Progenitor cell of endocrine pancreas (in vitro differentiated cells): ENCODE data around the gene DDX4. TPM values are rescaled to one million over a fixed set of nuclear protein-coding genes. Genes with fewer than 3 reads are reported as not detected.

Experiments used
- DNase-seq: peaks from one replicate; pipeline ENCODE4 v3.0.0; 2021; ENCODE audit warnings: low spot score; ENCODE audit not compliant: unreplicated experiment
- H3K27ac Mint-ChIP-seq: 2 replicates; pipeline ENCODE4 v1.8.0; 2021; ENCODE audit warnings: mild to moderate bottlenecking, moderate library complexity, mixed read lengths
- H3K27me3 Mint-ChIP-seq: 2 replicates; pipeline ENCODE4 v1.8.0; 2021; ENCODE audit warnings: mixed read lengths
- H3K36me3 Mint-ChIP-seq: 2 replicates; pipeline ENCODE4 v1.8.0; 2022; ENCODE audit warnings: mixed read lengths; ENCODE audit not compliant: insufficient read depth
- H3K4me1 Mint-ChIP-seq: 2 replicates; pipeline ENCODE4 v1.8.0; 2021; ENCODE audit warnings: low read depth, mixed read lengths
- H3K4me3 Mint-ChIP-seq: 2 replicates; pipeline ENCODE4 v1.8.0; 2021; ENCODE audit warnings: low read depth, mild to moderate bottlenecking, moderate library complexity, mixed read lengths
- H3K9me3 Mint-ChIP-seq: 2 replicates; pipeline ENCODE4 v1.8.0; 2021; ENCODE audit warnings: low read depth, mixed read lengths
- CTCF ChIP-seq: fragments of 200-600 bp; sonication (generic); IDR thresholded peaks from one replicate; pipeline ENCODE4 v1.5.0; 2021; ENCODE audit warnings: antibody characterized with exemption, mild to moderate bottlenecking; ENCODE audit not compliant: unreplicated experiment
- total RNA-seq: library from RNA; stranded (reverse); gene quantifications from 2 replicates; pipeline ENCODE4 v1.2.1, GENCODE V29; 2021

The DDX4 gene
- total RNA-seq, 1 donor from 2014 or later = not detected

GRCh38 chr5:55829956-55830355, 92.1 kb downstream of the DDX4 start:
- H3K9me3 Mint-ChIP-seq = peaks cover 6% of the 10 kb centered on the region
- TF ChIP-seq CTCF = no peak

GRCh38 chr5:55832446-55832845, 94.6 kb downstream of the DDX4 start:
- H3K9me3 Mint-ChIP-seq = peaks cover 6% of the 10 kb centered on the region
- H3K27ac Mint-ChIP-seq = no peak overlapping the region
- DNase-seq = no peak
- H3K36me3 Mint-ChIP-seq = no peaks in the 10 kb centered on the region
- no peak overlapping the region for H3K4me3 Mint-ChIP-seq
- H3K27me3 Mint-ChIP-seq = no peaks in the 10 kb centered on the region
- no peaks in the 10 kb centered on the region for H3K4me1 Mint-ChIP-seq
- no peak for TF ChIP-seq CTCF

More at GRCh38 chr5:55829956-55830355, 92.1 kb downstream of the DDX4 start:
- H3K36me3 Mint-ChIP-seq = no peaks in the 10 kb centered on the region
- no peaks in the 10 kb centered on the region for H3K4me1 Mint-ChIP-seq
- H3K27me3 Mint-ChIP-seq = no peaks in the 10 kb centered on the region
- no peak for DNase-seq
- no peak overlapping the region for H3K4me3 Mint-ChIP-seq
- no peak overlapping the region for H3K27ac Mint-ChIP-seq

GRCh38 chr5:55836191-55836590, 98.3 kb downstream of the DDX4 start:
- no peaks in the 10 kb centered on the region for H3K36me3 Mint-ChIP-seq
- no peak for TF ChIP-seq CTCF
- peaks cover 11% of the 10 kb centered on the region for H3K27me3 Mint-ChIP-seq
- H3K27ac Mint-ChIP-seq = no peak overlapping the region
- H3K4me1 Mint-ChIP-seq = no peaks in the 10 kb centered on the region
- DNase-seq = no peak
- peaks cover 6% of the 10 kb centered on the region for H3K9me3 Mint-ChIP-seq
- H3K4me3 Mint-ChIP-seq = no peak overlapping the region

GRCh38 chr5:55841976-55842375, 104.1 kb downstream of the DDX4 start:
- Mint-ChIP-seq H3K27ac (no peak overlapping the region), H3K4me1 (no peaks in the 10 kb centered on the region)
- no peak for TF ChIP-seq CTCF

GRCh38 chr5:55847837-55848236, 110.0 kb downstream of the DDX4 start:
- Mint-ChIP-seq H3K27me3 (no peaks in the 10 kb centered on the region), H3K4me1 (peaks cover 5% of the 10 kb centered on the region), H3K4me3 (no peak overlapping the region), H3K9me3 (peaks cover 5% of the 10 kb centered on the region), H3K27ac (no peak overlapping the region), H3K36me3 (no peaks in the 10 kb centered on the region)
- DNase-seq = no peak
- TF ChIP-seq CTCF = no peak

More at GRCh38 chr5:55841976-55842375, 104.1 kb downstream of the DDX4 start:
- DNase-seq = no peak
- no peaks in the 10 kb centered on the region for H3K36me3 Mint-ChIP-seq
- no peak overlapping the region for H3K4me3 Mint-ChIP-seq
- peaks cover 5% of the 10 kb centered on the region for H3K9me3 Mint-ChIP-seq
- peaks cover 11% of the 10 kb centered on the region for H3K27me3 Mint-ChIP-seq
